Testis (tissue), 3 donors: Measurements from ENCODE around the gene PAPSS2. TPM values are rescaled to one million over a fixed set of nuclear protein-coding genes. Genes with fewer than 3 reads are reported as not detected.
"Not testable (repeated sequence)": the region's sequence is repeated elsewhere in the genome, so short reads cannot be mapped to it uniquely, and the experiment has no call there.

Source experiments
- DNase-seq: peaks from one replicate; pipeline ENCODE4 v3.0.0-alpha.2; 2019
- H3K27ac ChIP-seq, 2 donors: fragments of 200-600 bp; sonication (generic); one replicate each; pipeline ENCODE4 v1.5.1; 2019
- H3K27me3 ChIP-seq: fragments of 200-600 bp; sonication (generic); one replicate; pipeline ENCODE4 v1.5.1; 2019
- H3K36me3 ChIP-seq: fragments of 200-600 bp; sonication (generic); one replicate; pipeline ENCODE4 v1.5.1; 2017; ENCODE audit warnings: low read depth; ENCODE audit errors: missing control alignments
- H3K4me1 ChIP-seq: fragments of 200-600 bp; sonication (generic); one replicate; pipeline ENCODE4 v1.5.1; 2019
- H3K4me3 ChIP-seq, 2 donors: fragments of 200-600 bp; sonication (generic); one replicate each; pipeline ENCODE4 v1.5.1; 2017 to 2019
- H3K9me3 ChIP-seq: fragments of 200-600 bp; sonication (generic); one replicate; pipeline ENCODE4 v1.5.1; 2017
- POLR2A ChIP-seq: fragments of 450-650 bp; IDR thresholded peaks from one replicate; pipeline ENCODE4 v1.6.1; 2017; ENCODE audit warnings: antibody characterized with exemption, mild to moderate bottlenecking, moderate library complexity
- WGBS, 2 donors: methylation state at CpG; one replicate each; pipeline ENCODE4 v1.1.5; 2018; 5-methylcytosine and 5-hydroxymethylcytosine counted together
- intact Hi-C: fragments of 100-400 bp; cut with DNase I; formaldehyde crosslinking; loops from one replicate; pipeline ENCODE4 v1.15.1; 2023; ENCODE audit warnings: low total_unique reads
- polyA plus RNA-seq: library from polyadenylated mRNA; stranded (reverse); fragments of 350-450 nt; fragmentation: Illumina TruSeq; extraction: RNeasy Lipid Tissue Mini Kit (QIAGEN cat#74804); gene quantifications from one replicate; pipeline ENCODE4 v1.2.3, GENCODE V29; 2014; ENCODE audit warnings: low read depth, low replicate concordance; ENCODE audit not compliant: insufficient read depth
- total RNA-seq, 2 donors: library from RNA; depleted of rRNA; stranded (reverse); fragments of >200 nt; gene quantifications; one replicate each; pipeline ENCODE4 v1.2.3, GENCODE V29; 2016
- TF ChIP-seq, protein P1 (sequence below), 3 experiments: fragments of 450-650 bp in 2 of 3; fragments of 200-600 bp in 1 of 3; sonication (generic) in 1 of 3; IDR thresholded peaks; one replicate each; pipeline ENCODE4 v1.5.1; 2016 to 2019; ENCODE audit warnings: antibody characterized with exemption in 3 of 3, mild to moderate bottlenecking in 2 of 3, moderate library complexity in 1 of 3

Gene PAPSS2
- total and polyA plus RNA-seq, 3 donors from 2014 or later: 4.6 to 20.1 (median 6.4) TPM

DNA sequence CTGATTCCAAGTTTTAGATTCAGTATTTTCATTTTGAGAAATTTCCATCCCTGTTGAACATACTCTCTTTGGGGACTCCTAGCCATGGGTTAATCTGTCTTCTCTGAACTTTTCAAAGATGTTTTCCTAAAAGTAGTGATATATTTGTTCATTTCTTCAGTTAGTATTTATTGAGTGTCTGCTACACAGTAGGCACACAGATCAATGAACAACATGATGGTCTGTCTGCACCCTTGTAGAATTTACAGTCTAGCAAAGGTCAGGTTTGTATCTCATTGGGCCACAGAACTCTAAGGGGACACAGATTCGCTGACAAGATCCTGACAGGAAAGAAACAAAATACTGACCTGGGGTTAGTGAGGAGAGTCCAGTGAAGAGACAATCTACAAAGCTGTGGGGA, 42.2 kb upstream of the PAPSS2 start:
- no peaks in the 10 kb centered on the region for H3K36me3 ChIP-seq
- no peak overlapping the region for H3K27ac ChIP-seq
- no peak overlapping the region for H3K4me3 ChIP-seq
- no peaks in the 10 kb centered on the region for H3K4me1 ChIP-seq
- TF ChIP-seq, protein P1, sequence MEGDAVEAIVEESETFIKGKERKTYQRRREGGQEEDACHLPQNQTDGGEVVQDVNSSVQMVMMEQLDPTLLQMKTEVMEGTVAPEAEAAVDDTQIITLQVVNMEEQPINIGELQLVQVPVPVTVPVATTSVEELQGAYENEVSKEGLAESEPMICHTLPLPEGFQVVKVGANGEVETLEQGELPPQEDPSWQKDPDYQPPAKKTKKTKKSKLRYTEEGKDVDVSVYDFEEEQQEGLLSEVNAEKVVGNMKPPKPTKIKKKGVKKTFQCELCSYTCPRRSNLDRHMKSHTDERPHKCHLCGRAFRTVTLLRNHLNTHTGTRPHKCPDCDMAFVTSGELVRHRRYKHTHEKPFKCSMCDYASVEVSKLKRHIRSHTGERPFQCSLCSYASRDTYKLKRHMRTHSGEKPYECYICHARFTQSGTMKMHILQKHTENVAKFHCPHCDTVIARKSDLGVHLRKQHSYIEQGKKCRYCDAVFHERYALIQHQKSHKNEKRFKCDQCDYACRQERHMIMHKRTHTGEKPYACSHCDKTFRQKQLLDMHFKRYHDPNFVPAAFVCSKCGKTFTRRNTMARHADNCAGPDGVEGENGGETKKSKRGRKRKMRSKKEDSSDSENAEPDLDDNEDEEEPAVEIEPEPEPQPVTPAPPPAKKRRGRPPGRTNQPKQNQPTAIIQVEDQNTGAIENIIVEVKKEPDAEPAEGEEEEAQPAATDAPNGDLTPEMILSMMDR (IDR thresholded peaks at IDR 0.05): no peak
- TF ChIP-seq POLR2A: no peak
- no peaks in the 10 kb centered on the region for H3K27me3 ChIP-seq
- DNase-seq: no peak
- WGBS, 2 donors: 90 to 91% methylated on average over 1 of the region's 1 CpG
- intact Hi-C loops: no loop called here
- H3K9me3 ChIP-seq: no peaks in the 10 kb centered on the region

DNA sequence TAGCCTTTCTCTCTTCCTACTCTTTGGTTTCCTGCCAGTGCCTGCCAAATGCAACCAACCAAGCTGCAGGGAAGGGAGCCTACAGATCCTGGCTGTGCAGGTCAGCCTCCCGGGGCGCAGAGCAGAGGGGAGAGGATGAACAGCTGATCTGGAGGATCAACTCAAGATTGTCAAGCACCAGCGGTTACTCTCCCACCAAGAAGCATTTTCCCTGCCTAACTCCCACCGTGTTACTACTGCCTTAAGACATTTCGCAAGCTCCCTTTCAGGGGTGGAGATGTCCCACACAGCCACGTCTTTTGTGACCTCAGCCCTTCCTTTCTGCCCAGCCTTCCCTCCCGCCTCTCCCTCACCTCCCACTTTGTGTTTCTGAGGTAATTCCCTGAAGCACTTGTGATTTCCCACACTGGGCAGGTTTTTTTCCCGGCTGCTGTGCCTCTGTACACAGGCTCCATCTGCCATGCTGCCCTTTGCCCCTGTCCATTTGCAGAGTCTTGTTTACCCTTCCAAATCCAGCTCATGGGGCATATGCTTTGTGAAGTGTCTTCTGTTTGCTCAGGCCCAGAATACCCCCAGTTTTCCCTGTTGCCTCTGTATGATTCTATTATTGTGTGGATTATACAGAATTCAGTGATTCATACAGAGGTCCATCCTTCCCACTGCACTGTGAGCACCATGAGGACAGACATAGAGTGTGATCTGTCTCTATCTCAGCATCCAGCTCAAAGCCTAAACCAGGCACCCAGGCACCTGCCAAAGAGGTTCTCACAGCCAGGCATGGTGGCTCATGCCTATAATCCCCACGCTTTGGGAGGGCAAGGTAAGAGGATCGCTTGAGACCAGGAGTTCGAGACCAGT, 40.9 kb upstream of the PAPSS2 start:
- Histone ChIP-seq H3K4me1 (no peaks in the 10 kb centered on the region), H3K27ac (no peak overlapping the region), H3K4me3 (no peak overlapping the region), H3K27me3 (no peaks in the 10 kb centered on the region), H3K9me3 (no peaks in the 10 kb centered on the region), H3K36me3 (no peaks in the 10 kb centered on the region)
- no peak for DNase-seq
- 83 to 91% methylated on average over 11 of the region's 11 CpGs for WGBS, 2 donors
- no peak for TF ChIP-seq POLR2A
- TF ChIP-seq, protein P1 (IDR thresholded peaks at IDR 0.05): no peak
- intact Hi-C loops: no loop called here

DNA sequence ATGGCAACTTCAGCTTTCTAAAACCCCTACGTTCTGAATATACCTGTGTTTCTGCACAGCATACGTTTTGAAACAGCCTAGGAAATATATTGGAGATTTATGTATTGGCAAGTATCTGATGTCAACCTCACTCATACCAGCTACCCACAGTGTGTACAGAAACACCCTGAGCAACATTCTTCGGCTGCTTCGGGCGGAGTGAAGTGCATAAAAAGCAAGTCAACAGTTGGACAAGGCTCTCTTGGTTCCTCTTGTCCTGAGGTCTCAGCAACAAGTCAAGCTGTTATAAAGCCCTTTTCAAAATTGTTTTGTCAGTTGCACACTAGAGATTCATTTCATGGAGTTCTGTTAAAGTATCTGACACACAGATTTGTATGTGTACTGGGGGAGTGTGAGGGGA, 40.0 kb upstream of the PAPSS2 start:
- Histone ChIP-seq H3K27ac (no peak overlapping the region), H3K36me3 (no peaks in the 10 kb centered on the region), H3K4me3 (no peak overlapping the region), H3K4me1 (no peaks in the 10 kb centered on the region), H3K9me3 (no peaks in the 10 kb centered on the region), H3K27me3 (no peaks in the 10 kb centered on the region)
- intact Hi-C loops: loop anchor here (5.0 kb wide), 1 partner anchor 57 kb away; no protein-coding TSS in a partner anchor
- DNase-seq: no peak
- 85 to 86% methylated on average over 5 of the region's 5 CpGs for WGBS, 2 donors
- TF ChIP-seq, protein P1 (IDR thresholded peaks at IDR 0.05): no peak
- TF ChIP-seq POLR2A: no peak

DNA sequence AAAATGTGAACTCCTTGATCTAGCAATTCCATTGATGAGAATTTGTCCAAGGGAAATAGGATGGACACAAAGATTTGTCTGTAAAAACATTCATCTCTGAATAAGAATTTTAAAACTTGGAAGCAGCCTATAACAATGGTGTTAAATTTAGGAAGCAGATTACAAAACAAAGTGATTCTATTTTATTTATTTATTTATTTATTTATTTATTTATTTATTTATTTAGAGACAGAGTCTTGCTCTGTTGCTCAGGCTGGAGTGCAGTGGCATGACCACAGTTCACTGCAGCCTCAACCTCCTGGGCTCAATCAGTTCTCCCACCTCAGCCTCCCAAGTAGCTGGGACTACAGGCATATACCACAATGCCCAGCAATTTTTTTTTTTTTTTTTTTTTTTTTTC, 38.2 kb upstream of the PAPSS2 start:
- H3K27me3 ChIP-seq, H3K4me3 ChIP-seq, H3K4me1 ChIP-seq, DNase-seq, H3K36me3 ChIP-seq, H3K27ac ChIP-seq, H3K9me3 ChIP-seq: not testable (repeated sequence)
- intact Hi-C loops: loop anchor here (5.0 kb wide), 1 partner anchor 59 kb away; no protein-coding TSS in a partner anchor

DNA sequence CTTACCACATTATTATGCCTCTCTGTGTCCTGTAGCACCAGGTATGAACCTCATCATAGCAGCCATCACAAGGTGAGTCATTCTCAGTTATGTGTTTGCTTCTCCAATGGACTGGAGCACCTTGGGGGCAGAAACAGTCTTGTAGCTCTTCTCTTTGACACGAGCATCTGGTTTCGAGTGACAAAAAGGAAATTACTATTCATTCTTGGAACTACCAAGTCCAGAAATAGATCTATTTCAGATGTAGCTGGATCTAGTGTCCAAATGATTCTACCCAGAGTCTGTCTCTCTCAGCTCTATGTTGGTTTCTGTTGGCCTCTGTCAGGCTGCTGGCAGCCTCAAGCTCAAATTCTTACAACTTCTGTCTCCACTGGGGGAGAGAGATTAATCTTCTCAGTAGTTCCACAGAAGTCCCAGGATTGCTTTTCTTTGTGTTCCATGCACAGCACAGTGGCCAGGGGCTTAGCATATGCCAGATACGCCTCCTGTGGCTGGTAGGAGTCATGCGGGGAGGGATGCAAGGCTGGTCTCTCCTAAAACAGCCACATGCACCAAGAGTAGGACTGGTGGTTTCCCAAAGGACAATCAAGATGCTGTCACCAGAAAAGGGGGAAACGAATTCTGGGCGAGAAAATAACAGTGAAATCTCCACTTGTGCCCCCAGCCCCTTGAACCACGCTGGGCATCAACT, 37.2 kb upstream of the PAPSS2 start:
- intact Hi-C loops: loop anchor here (5.0 kb wide), 1 partner anchor 60 kb away; no protein-coding TSS in a partner anchor
- Histone ChIP-seq H3K4me3 (no peak overlapping the region), H3K27ac (no peak overlapping the region), H3K4me1 (no peaks in the 10 kb centered on the region), H3K9me3 (no peaks in the 10 kb centered on the region), H3K36me3 (no peaks in the 10 kb centered on the region), H3K27me3 (no peaks in the 10 kb centered on the region)
- no peak for DNase-seq
- 93 to 94% methylated on average over 7 of the region's 7 CpGs for WGBS, 2 donors
- TF ChIP-seq POLR2A: no peak
- TF ChIP-seq, protein P1 (IDR thresholded peaks at IDR 0.05): no peak
